GM18505 (cell line): ENCODE results near the gene ADAM29.
"Not testable (repeated sequence)": the region's sequence is repeated elsewhere in the genome, so short reads cannot be mapped to it uniquely, and the experiment has no call there.

Source experiments
- ATAC-seq: cut with Tn5 transposase; IDR thresholded peaks from one replicate; pipeline ENCODE4 v1.9.1; 2021; ENCODE audit not compliant: unreplicated experiment
- POLR2A ChIP-seq: IDR thresholded peaks from 4 replicates; pipeline ENCODE4 v1.6.1; 2011; ENCODE audit warnings: borderline replicate concordance; ENCODE audit not compliant: insufficient read depth, insufficient read length; ENCODE audit errors: extremely low read depth

The ADAM29 gene

DNA sequence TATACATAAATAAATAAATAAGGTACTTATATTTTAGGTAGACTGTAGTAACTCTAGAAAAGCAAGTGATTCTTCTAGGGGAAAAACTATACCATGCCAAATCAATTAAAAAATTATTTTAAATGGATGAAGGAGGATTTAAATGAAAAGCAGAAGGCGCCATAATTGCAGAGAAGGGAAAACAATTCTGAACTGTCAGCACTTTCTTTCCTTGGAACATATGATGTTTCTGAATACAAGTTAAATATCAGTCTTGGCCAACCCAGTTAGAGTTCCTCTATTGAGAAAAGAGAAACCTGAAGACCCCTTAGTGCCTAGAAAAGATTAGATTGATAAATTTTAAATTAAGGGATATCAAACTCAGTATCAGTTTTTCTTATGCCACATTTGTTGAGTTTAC lies 75.8 kb downstream of the ADAM29 start:
- ATAC-seq, result no peak
- TF ChIP-seq POLR2A, result no peak

GRCh38 chr4:174996079-174996478 lies 77.9 kb downstream of the ADAM29 start:
- no peak for ATAC-seq
- no peak for TF ChIP-seq POLR2A

DNA sequence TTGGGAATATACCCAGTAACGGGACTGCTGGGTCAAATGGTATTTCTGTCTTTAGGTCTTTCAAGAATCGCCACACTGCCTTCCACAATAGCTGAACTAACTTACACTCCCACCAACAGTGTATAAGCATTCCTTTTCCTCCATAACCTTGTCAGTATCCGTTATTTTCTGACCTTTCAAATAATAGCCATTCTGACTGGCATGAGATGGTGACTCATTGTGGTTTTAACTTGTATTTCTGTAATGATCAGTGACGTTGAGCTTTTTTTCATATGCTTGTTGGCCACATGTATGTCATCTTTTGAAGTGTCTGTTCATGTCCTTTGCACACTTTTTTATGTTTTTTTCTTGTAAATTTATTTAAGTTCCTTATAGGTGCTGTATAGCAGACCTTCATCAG lies 81.2 kb downstream of the ADAM29 start:
- no peak for TF ChIP-seq POLR2A

GRCh38 chr4:175017751-175018150 lies 99.6 kb downstream of the ADAM29 start:
- TF ChIP-seq POLR2A, result no peak
- ATAC-seq, result no peak

More for the DNA sequence above, 81.2 kb downstream of the ADAM29 start:
- no peak for ATAC-seq

- ATAC-seq, result not testable (repeated sequence)
Measured at GRCh38 chr4:175019447-175019846, 101.3 kb downstream of the ADAM29 start.
